GM12872 (cell line): ENCODE data around the gene HEATR3.

Source experiments
- CTCF ChIP-seq: IDR thresholded peaks from 3 replicates; pipeline ENCODE4 v1.5.1; 2011; ENCODE audit warnings: low read depth, mild to moderate bottlenecking, low read length, moderate library complexity; ENCODE audit not compliant: insufficient read depth

Gene HEATR3

GRCh38 chr16:50151322-50151721 is 85.6 kb downstream of the HEATR3 start:
- TF ChIP-seq CTCF, result no peak

- no peak for TF ChIP-seq CTCF
These were observed 86.0 kb downstream of the HEATR3 start for GRCh38 chr16:50151756-50152155.

- no peak for TF ChIP-seq CTCF
These were observed 86.6 kb downstream of the HEATR3 start for GRCh38 chr16:50152351-50152806.

- TF ChIP-seq CTCF, result no peak
These were observed 87.2 kb downstream of the HEATR3 start, which contains the start of gene TENT4B for GRCh38 chr16:50152807-50153595. TENT4B (plus strand) TSS chr16:50153306; CDS start chr16:50153622, 316 bp downstream.

GRCh38 chr16:50153596-50154419 is 88.0 kb downstream of the HEATR3 start:
- TF ChIP-seq CTCF, result no peak

GRCh38 chr16:50154420-50154950 is 88.7 kb downstream of the HEATR3 start:
- no peak for TF ChIP-seq CTCF

- no peak for TF ChIP-seq CTCF
These were observed 90.2 kb downstream of the HEATR3 start for GRCh38 chr16:50155925-50156324.
